SK-N-SH (cell line): ENCODE data around the gene RASA3.

Experiments
- CTCF ChIP-seq: fragments of 200-600 bp; sonication (generic); IDR thresholded peaks from 2 replicates; pipeline ENCODE4 v1.6.1; 2017; ENCODE audit warnings: antibody characterized with exemption, mild to moderate bottlenecking, moderate library complexity
- TCF12 ChIP-seq: IDR thresholded peaks from 2 replicates; pipeline ENCODE4 v1.4.0; 2012

GRCh38 chr13:114047358-114047881 is 85.0 kb downstream of the RASA3 start:
- no peak for TF ChIP-seq TCF12
- TF ChIP-seq CTCF: no peak
